A673 (cell line): ENCODE measurements around the gene NDUFB10.

ENCODE experiments used
- CTCF ChIP-seq: fragments of 300-800, 200-600 bp; sonication (generic); conservative IDR thresholded peaks from 2 replicates; pipeline ENCODE4 v1.5.1; 2017; ENCODE audit warnings: low read depth, mild to moderate bottlenecking, antibody characterized with exemption, low read length, moderate library complexity, mixed read lengths
- EZH2 ChIP-seq: fragments of 200-600 bp; sonication (generic); IDR thresholded peaks from 2 replicates; pipeline ENCODE4 v1.6.1; 2017; ENCODE audit warnings: borderline replicate concordance, low read depth, mild to moderate bottlenecking, mixed read lengths, antibody characterized with exemption, low read length; ENCODE audit not compliant: poor library complexity, severe bottlenecking

- TF ChIP-seq EZH2 = no peak
- TF ChIP-seq CTCF = no peak
Measured at GRCh38 chr16:1991135-1991551, 31.8 kb downstream of the NDUFB10 start.
